Measurements from ENCODE around the gene DCAF6. TPM values are rescaled to one million over a fixed set of nuclear protein-coding genes. Genes with fewer than 3 reads are reported as not detected.

Gene DCAF6
- total RNA-seq, 2 experiments from 2014 or later: 23.2 to 30.6 TPM

GRCh38 chr1:168110896-168111545 is 174.5 kb downstream of the DCAF6 start:
- no peak overlapping the region for H2AFZ ChIP-seq (ENCODE audit: low read length)
- H3K9me3 ChIP-seq (ENCODE audit: low read length): no peaks in the 10 kb centered on the region
- no TSS peak for BruUV-seq (replicated peaks)
- TF ChIP-seq CTCF (conservative IDR thresholded peaks at IDR 0.05; ENCODE audit: low read length): no peak
- TF ChIP-seq EZH2phosphoT487 (IDR thresholded peaks at IDR 0.05; ENCODE audit: borderline replicate concordance, low read depth, low read length): no peak
- H3K79me2 ChIP-seq (ENCODE audit: insufficient read depth, low read depth, low read length): no peaks in the 10 kb centered on the region
- H3K4me1 ChIP-seq (ENCODE audit: insufficient read depth, low read length, poor library complexity, severe bottlenecking): no peaks in the 10 kb centered on the region
- H3K4me2 ChIP-seq (ENCODE audit: low read length): no peak overlapping the region
- H3K4me3 ChIP-seq (ENCODE audit: low read depth, low read length, poor library complexity, severe bottlenecking): no peak overlapping the region
- no peaks in the 10 kb centered on the region for H3K9me2 ChIP-seq (ENCODE audit: insufficient read depth, low read length)
- H4K20me1 ChIP-seq (ENCODE audit: insufficient read depth, low read length): no peaks in the 10 kb centered on the region
- ChIA-PET POLR2A (interaction anchor here (0.7 kb wide), 2 partner anchors 16 to 66 kb away, joined by 3 read pairs; no protein-coding TSS in a partner anchor), CTCF (ENCODE audit: unreplicated experiment) (no interaction called here)
- no peaks in the 10 kb centered on the region for H3K36me3 ChIP-seq (ENCODE audit: insufficient read depth, low read length)
- no peak for DNase-seq (ENCODE audit: low spot score)
- no peak overlapping the region for H3K27ac ChIP-seq (ENCODE audit: low read depth, low read length, poor library complexity, severe bottlenecking)
- intact Hi-C loops (cut with micrococcal nuclease; ENCODE audit: unreplicated experiment): no loop called here

GRCh38 chr1:168112673-168113305 is 176.3 kb downstream of the DCAF6 start:
- intact Hi-C loops (cut with micrococcal nuclease; ENCODE audit: unreplicated experiment): no loop called here
- Histone ChIP-seq H2AFZ (ENCODE audit: low read length) (no peak overlapping the region), H4K20me1 (ENCODE audit: insufficient read depth, low read length) (no peaks in the 10 kb centered on the region), H3K79me2 (ENCODE audit: insufficient read depth, low read depth, low read length) (no peaks in the 10 kb centered on the region), H3K36me3 (ENCODE audit: insufficient read depth, low read length) (no peaks in the 10 kb centered on the region), H3K4me2 (ENCODE audit: low read length) (no peak overlapping the region), H3K4me1 (ENCODE audit: insufficient read depth, low read length, poor library complexity, severe bottlenecking) (no peaks in the 10 kb centered on the region), H3K4me3 (ENCODE audit: low read depth, low read length, poor library complexity, severe bottlenecking) (no peak overlapping the region), H3K27ac (ENCODE audit: low read depth, low read length, poor library complexity, severe bottlenecking) (no peak overlapping the region), H3K9me2 (ENCODE audit: insufficient read depth, low read length) (no peaks in the 10 kb centered on the region), H3K9me3 (ENCODE audit: low read length) (no peaks in the 10 kb centered on the region)
- DNase-seq (ENCODE audit: low spot score): no peak
- TF ChIP-seq EZH2phosphoT487 (IDR thresholded peaks at IDR 0.05; ENCODE audit: borderline replicate concordance, low read depth, low read length): no peak
- TF ChIP-seq CTCF (conservative IDR thresholded peaks at IDR 0.05; ENCODE audit: low read length): no peak
- CTCF ChIA-PET (ENCODE audit: unreplicated experiment): no interaction called here
- no TSS peak for BruUV-seq (replicated peaks)
- POLR2A ChIA-PET: interaction anchor here (0.6 kb wide), 2 partner anchors 13 to 72 kb away, joined by 3 to 4 read pairs; no protein-coding TSS in a partner anchor

GRCh38 chr1:168114845-168115244 is 178.4 kb downstream of the DCAF6 start:
- no TSS peak for BruUV-seq (replicated peaks)
- no peaks in the 10 kb centered on the region for H4K20me1 ChIP-seq (ENCODE audit: insufficient read depth, low read length)
- no peak overlapping the region for H3K4me2 ChIP-seq (ENCODE audit: low read length)
- H3K4me1 ChIP-seq (ENCODE audit: insufficient read depth, low read length, poor library complexity, severe bottlenecking): no peaks in the 10 kb centered on the region
- ChIA-PET POLR2A (interaction anchor here (0.6 to 0.8 kb wide), 3 partner anchors 39 to 77 kb away, joined by 3 read pairs; no protein-coding TSS in a partner anchor), CTCF (ENCODE audit: unreplicated experiment) (no interaction called here)
- H2AFZ ChIP-seq (ENCODE audit: low read length): no peak overlapping the region
- DNase-seq (ENCODE audit: low spot score): no peak
- TF ChIP-seq EZH2phosphoT487 (IDR thresholded peaks at IDR 0.05; ENCODE audit: borderline replicate concordance, low read depth, low read length) (no peak), CTCF (conservative IDR thresholded peaks at IDR 0.05; ENCODE audit: low read length) (no peak)
- intact Hi-C loops (cut with micrococcal nuclease; ENCODE audit: unreplicated experiment): no loop called here
- no peaks in the 10 kb centered on the region for H3K9me3 ChIP-seq (ENCODE audit: low read length)
- no peaks in the 10 kb centered on the region for H3K36me3 ChIP-seq (ENCODE audit: insufficient read depth, low read length)
- H3K9me2 ChIP-seq (ENCODE audit: insufficient read depth, low read length): no peaks in the 10 kb centered on the region
- H3K79me2 ChIP-seq (ENCODE audit: insufficient read depth, low read depth, low read length): no peaks in the 10 kb centered on the region
- H3K27ac ChIP-seq (ENCODE audit: low read depth, low read length, poor library complexity, severe bottlenecking): no peak overlapping the region
- no peak overlapping the region for H3K4me3 ChIP-seq (ENCODE audit: low read depth, low read length, poor library complexity, severe bottlenecking)
